ENCODE data around the gene UCP3. TPM values are rescaled to one million over a fixed set of nuclear protein-coding genes. Genes with fewer than 3 reads are reported as not detected.

UCP3 gene
- total and polyA plus RNA-seq, 2 of the 8 experiments (the other 6 are each of a cell fraction or from before 2014, with no cell fraction given), result 0.85 to 1.3 TPM

- no peak overlapping the region for H3K9ac ChIP-seq (replicated peaks in 1 of 4; ENCODE audit: extremely low read depth in 1 of 4, low read depth in 3 of 4, low read length in 3 of 4)
- no peaks in the 10 kb centered on the region for H3K4me1 ChIP-seq (replicated peaks in 1 of 4; ENCODE audit: control insufficient read depth in 3 of 4, insufficient read depth in 4 of 4, low read length in 3 of 4)
- no peak overlapping the region for H2BK15ac ChIP-seq (ENCODE audit: low read length)
- 84% methylated on average over 7 of the region's 7 CpGs; no CpG with 5 or more reads in 1 of the 2 experiments for WGBS, 2 experiments (ENCODE audit: extremely low coverage in 1 of 2, insufficient coverage in 1 of 2, insufficient read length in 1 of 2, insufficient replicate concordance in 2 of 2, low coverage in 1 of 2, low lambda C conversion rate in 2 of 2, missing lambda C conversion rate in 1 of 2)
- no peak overlapping the region for H4K91ac ChIP-seq (replicated peaks; ENCODE audit: insufficient read length, low read length)
- ChIA-PET CTCF (ENCODE audit: partially characterized antibody) (interaction anchor here (0.6 to 0.7 kb wide), 2 partner anchors 9 to 738 kb away, joined by 3 read pairs; no protein-coding TSS in a partner anchor), POLR2A (ENCODE audit: partially characterized antibody) (interaction anchor here (2.6 kb wide), 1 partner anchor 12 kb away, joined by 7 read pairs; no protein-coding TSS in a partner anchor)
- H2AK5ac ChIP-seq (ENCODE audit: low read depth, low read length), result no peak overlapping the region
- H2BK120ac ChIP-seq (replicated peaks; ENCODE audit: low read depth, low read length), result no peak overlapping the region
- no peak for DNase-seq (ENCODE audit: low read depth in 1 of 2, low spot score in 2 of 2)
- H2AFZ ChIP-seq (ENCODE audit: low read length), result no peak overlapping the region
- H3K18ac ChIP-seq (ENCODE audit: extremely low read depth, low read length), result no peak overlapping the region
- H3K4me2 ChIP-seq (ENCODE audit: insufficient read depth in 1 of 2, low read depth in 2 of 2, low read length in 2 of 2), result no peak overlapping the region
- FAIRE-seq, result no peak
- H3K79me2 ChIP-seq (ENCODE audit: control insufficient read depth in 1 of 2, insufficient read depth in 2 of 2, low read length in 2 of 2), result no peaks in the 10 kb centered on the region
- H2BK5ac ChIP-seq (ENCODE audit: low read depth, low read length), result no peak overlapping the region
- H3K27me3 ChIP-seq (replicated peaks in 1 of 4; ENCODE audit: control insufficient read depth in 3 of 4, extremely low read depth in 1 of 4, insufficient read depth in 3 of 4, low read length in 3 of 4), result no peaks in the 10 kb centered on the region
- no peak overlapping the region for H2BK12ac ChIP-seq (ENCODE audit: low read depth, low read length)
- no peak overlapping the region for H3K14ac ChIP-seq (ENCODE audit: insufficient read length)
- no peak overlapping the region for H4K8ac ChIP-seq (ENCODE audit: extremely low read depth, insufficient read depth, low read length)
- H4K20me1 ChIP-seq (replicated peaks in 1 of 2; ENCODE audit: control insufficient read depth in 1 of 2, insufficient read depth in 2 of 2, low read length in 2 of 2), result peaks cover 0 to 2% of the 10 kb centered on the region in 2 experiments
- no peak overlapping the region for H3K23ac ChIP-seq (ENCODE audit: insufficient read length)
- no peak overlapping the region for H2BK20ac ChIP-seq (ENCODE audit: low read length)
- H3K36me3 ChIP-seq (ENCODE audit: control insufficient read depth in 2 of 4, insufficient read depth in 4 of 4, low read length in 3 of 4), result no peaks in the 10 kb centered on the region; a peak in 2 of 8 replicates
- H3K4ac ChIP-seq (replicated peaks; ENCODE audit: insufficient read length, low read depth, low read length), result no peak overlapping the region
- H4K5ac ChIP-seq (ENCODE audit: insufficient read length, low read depth, low read length), result no peak overlapping the region
- H3K9me3 ChIP-seq (ENCODE audit: insufficient read depth in 2 of 2, low read depth in 1 of 2, low read length in 1 of 2), result no peaks in the 10 kb centered on the region
- no peak overlapping the region for H3K56ac ChIP-seq (replicated peaks; ENCODE audit: insufficient read length, low read depth, low read length)
- no peak overlapping the region for H3K27ac ChIP-seq (ENCODE audit: low read depth, low read length)
- no peaks in the 10 kb centered on the region for H3K23me2 ChIP-seq (ENCODE audit: low read depth, low read length)
- no peak overlapping the region for H3K4me3 ChIP-seq (ENCODE audit: extremely low read depth in 1 of 4, insufficient read depth in 2 of 4, low read depth in 3 of 4, low read length in 4 of 4)
- no peaks in the 10 kb centered on the region for H3K79me1 ChIP-seq (ENCODE audit: low read depth, low read length)
- TF ChIP-seq TEAD4 (IDR thresholded peaks at IDR 0.05; ENCODE audit: low read depth, low read length), result no peak
- no peak for TF ChIP-seq CBX5 (IDR thresholded peaks at IDR 0.05; ENCODE audit: low read depth, low read length)
- TF ChIP-seq NANOG (IDR thresholded peaks at IDR 0.05; ENCODE audit: insufficient read depth, low read depth, low read length, poor library complexity, severe bottlenecking), result no peak
- no peak for TF ChIP-seq BCL11A (IDR thresholded peaks at IDR 0.05; ENCODE audit: low read depth in 2 of 2, low read length in 2 of 2)
- TF ChIP-seq GTF2F1 (IDR thresholded peaks at IDR 0.05; ENCODE audit: borderline replicate concordance, low read depth, low read length), result no peak
- TF ChIP-seq, protein P1, sequence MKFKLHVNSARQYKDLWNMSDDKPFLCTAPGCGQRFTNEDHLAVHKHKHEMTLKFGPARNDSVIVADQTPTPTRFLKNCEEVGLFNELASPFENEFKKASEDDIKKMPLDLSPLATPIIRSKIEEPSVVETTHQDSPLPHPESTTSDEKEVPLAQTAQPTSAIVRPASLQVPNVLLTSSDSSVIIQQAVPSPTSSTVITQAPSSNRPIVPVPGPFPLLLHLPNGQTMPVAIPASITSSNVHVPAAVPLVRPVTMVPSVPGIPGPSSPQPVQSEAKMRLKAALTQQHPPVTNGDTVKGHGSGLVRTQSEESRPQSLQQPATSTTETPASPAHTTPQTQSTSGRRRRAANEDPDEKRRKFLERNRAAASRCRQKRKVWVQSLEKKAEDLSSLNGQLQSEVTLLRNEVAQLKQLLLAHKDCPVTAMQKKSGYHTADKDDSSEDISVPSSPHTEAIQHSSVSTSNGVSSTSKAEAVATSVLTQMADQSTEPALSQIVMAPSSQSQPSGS (IDR thresholded peaks at IDR 0.05; ENCODE audit: low read length), result no peak
- TF ChIP-seq TCF12 (IDR thresholded peaks at IDR 0.05; ENCODE audit: low read depth, low read length), result no peak
- no peak for TF ChIP-seq JUN (IDR thresholded peaks at IDR 0.05; ENCODE audit: low read depth, low read length)
- no peak for TF ChIP-seq SRF (IDR thresholded peaks at IDR 0.05; ENCODE audit: low read depth, low read length)
- no peak for TF ChIP-seq HDAC6 (IDR thresholded peaks at IDR 0.05; ENCODE audit: low read depth, low read length)
- TF ChIP-seq RXRA (IDR thresholded peaks at IDR 0.05; ENCODE audit: insufficient read depth, low read depth, low read length), result no peak
- TF ChIP-seq FOSL1 (IDR thresholded peaks at IDR 0.05; ENCODE audit: insufficient read depth, low read depth, low read length), result no peak
Measured at GRCh38 chr11:74006743-74007304, 2.1 kb downstream of the UCP3 start.

All from H1 (cell line).